Measurements from ENCODE around the gene KRTAP19-5.

KRTAP19-5 gene

GRCh38 chr21:30487336-30487735 is 14.6 kb downstream of the KRTAP19-5 start, which contains the start of gene KRTAP19-2:
TSS of gene KRTAP19-2 (minus strand) at chr21:30487436. CDS start at chr21:30487348, 88 bp downstream.
- H3K4me3 ChIP-seq (ENCODE audit: low read depth, low read length) = no peak within 1 kb of the TSS
- no peak for TF ChIP-seq CTCF (IDR thresholded peaks at IDR 0.05; ENCODE audit: low read depth, low read length)

- no peak for TF ChIP-seq CTCF (IDR thresholded peaks at IDR 0.05; ENCODE audit: low read depth, low read length)
- no peak overlapping the region for H3K4me3 ChIP-seq (ENCODE audit: low read depth, low read length)
Measured at GRCh38 chr21:30486180-30486579, 15.8 kb downstream of the KRTAP19-5 start.

GRCh38 chr21:30482130-30482529 is 19.8 kb downstream of the KRTAP19-5 start:
- no peak for TF ChIP-seq CTCF (IDR thresholded peaks at IDR 0.05; ENCODE audit: low read depth, low read length)
- H3K4me3 ChIP-seq (ENCODE audit: low read depth, low read length) = no peak overlapping the region

GRCh38 chr21:30480145-30480544 is 21.8 kb downstream of the KRTAP19-5 start, which contains the start of gene KRTAP19-1:
TSS of gene KRTAP19-1 (minus strand) at chr21:30480367. CDS start at chr21:30480317, 50 bp downstream.
- H3K4me3 ChIP-seq (ENCODE audit: low read depth, low read length) = no peak within 1 kb of the TSS
- TF ChIP-seq CTCF (IDR thresholded peaks at IDR 0.05; ENCODE audit: low read depth, low read length) = no peak

DNA sequence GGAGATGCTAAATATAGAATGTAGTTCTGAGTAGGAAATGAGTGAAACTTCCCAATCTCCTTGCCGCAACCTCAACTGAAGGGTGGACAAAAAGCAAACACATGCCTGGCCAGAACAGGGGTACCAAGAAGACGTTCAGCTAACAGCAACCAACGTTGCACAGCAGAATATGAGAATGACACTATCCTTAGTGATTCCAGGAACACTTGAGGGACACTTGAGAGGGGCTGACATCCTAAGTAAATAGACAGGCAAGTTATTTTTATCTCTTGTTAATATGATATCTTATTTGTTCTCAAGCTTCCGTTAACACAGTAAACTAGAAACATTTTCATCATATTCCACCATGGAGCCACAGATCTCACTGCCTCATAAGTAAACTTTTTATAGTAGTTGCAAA is 22.7 kb downstream of the KRTAP19-5 start:
- TF ChIP-seq CTCF (IDR thresholded peaks at IDR 0.05; ENCODE audit: low read depth, low read length) = no peak

DNA sequence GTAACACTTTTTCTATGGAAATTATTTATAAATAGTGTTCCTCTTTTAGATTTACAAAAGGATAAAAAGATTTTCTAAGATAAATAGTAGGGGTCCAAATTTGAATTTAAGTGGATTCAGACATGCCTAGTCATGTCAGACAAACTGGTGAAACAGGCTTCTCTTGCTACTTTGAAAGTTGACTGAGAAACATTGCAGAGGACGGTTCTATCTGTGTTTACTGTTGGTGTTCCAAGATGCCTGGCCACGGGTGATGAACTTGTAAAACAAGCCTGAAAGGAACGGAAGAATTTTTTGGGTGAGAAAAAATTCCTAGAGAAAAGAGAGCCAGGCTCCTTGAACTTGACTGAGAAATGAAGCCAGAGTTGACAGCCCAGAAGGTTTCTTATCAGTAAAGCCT is 23.9 kb downstream of the KRTAP19-5 start:
- TF ChIP-seq CTCF (IDR thresholded peaks at IDR 0.05; ENCODE audit: low read depth, low read length) = no peak
- H3K4me3 ChIP-seq (ENCODE audit: low read depth, low read length) = no peak overlapping the region

More for the DNA sequence above, 22.7 kb downstream of the KRTAP19-5 start:
- H3K4me3 ChIP-seq (ENCODE audit: low read depth, low read length) = no peak overlapping the region

GRCh38 chr21:30468900-30469714 is 32.8 kb downstream of the KRTAP19-5 start:
- H3K4me3 ChIP-seq (ENCODE audit: low read depth, low read length) = no peak overlapping the region
- TF ChIP-seq CTCF (IDR thresholded peaks at IDR 0.05; ENCODE audit: low read depth, low read length) = no peak

Measured in WI38 (cell line).